GM19240 (cell line): ENCODE data around the gene PTPRG.
"Not testable (repeated sequence)": the region's sequence is repeated elsewhere in the genome, so short reads cannot be mapped to it uniquely, and the experiment has no call there.

Experiments used
- DNase-seq: peaks from one replicate; pipeline ENCODE4 v3.0.0; 2011; ENCODE audit warnings: low spot score; ENCODE audit not compliant: insufficient read length

Gene PTPRG

DNA sequence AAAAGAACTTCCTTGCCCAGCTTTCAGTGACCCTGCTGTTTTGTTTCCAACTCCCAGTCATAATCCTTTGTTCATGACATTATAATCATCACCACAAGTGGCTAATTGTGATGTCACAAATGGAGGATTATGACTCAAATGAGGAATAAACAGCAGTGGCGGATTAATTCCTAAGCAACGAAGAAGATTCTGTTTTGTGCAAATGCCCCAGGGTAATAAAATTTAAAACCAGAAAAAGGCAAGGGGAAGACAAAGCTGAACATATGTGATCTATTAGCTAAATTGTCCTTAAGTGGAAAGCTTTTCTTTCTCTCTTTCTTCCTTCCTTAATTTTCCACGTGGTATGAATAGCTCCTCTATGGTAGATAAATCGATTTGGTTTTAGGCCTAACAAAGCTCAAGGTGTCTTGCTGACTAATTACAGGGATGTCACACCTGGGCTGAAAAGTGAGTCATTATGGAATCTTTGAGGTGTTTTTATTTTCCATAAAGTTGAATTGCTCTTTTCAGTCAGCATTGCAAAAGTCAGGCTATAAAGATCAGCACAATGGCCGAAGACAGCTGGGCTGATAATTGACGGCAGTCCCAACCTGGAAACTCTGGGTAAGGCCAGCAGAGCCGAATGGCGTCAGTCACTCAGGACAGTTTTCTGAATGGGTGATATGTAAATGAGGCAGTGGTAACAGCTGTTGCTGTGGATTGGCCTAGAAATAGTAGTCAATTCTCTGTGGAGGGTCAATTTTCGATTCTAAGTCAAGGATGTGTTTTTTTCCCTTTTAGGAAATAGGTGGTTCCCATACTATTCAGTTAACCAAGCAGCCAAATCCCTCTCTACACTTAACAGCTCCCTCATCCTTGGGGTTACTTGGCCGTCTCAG, 121.5 kb downstream of the PTPRG start:
- DNase-seq, result no peak

DNA sequence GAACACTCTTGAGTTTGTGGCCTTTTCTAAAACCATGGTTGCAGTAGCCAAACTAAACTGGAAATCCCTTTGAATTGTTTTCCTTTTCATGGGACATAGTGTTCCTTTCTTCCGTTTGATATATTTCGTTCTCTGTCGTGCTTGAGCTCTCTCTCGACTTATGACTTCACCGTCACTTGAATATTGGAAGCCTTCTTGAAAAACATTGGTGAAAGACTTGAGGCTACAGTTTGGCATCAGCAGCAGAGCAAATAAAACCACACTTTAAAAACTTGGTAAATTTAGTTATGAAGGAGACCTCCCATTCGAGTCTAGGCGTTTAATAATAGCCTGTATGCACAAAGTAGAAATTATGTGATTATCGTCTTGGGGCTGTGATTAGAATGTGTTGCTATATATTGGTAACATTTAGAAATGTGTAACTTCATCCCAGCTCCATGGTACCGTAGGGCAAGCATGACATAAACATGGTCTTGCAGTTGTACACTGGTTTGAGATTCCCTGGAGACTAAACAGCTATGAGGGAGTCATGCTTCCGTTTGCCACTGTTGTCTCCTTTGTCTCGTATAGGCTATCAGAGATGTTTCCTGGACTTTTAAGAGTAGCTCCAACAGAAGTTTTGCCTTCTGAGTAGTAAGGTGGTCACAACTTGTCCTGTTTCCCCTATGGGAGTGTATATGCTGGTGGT, 122.3 kb downstream of the PTPRG start:
- DNase-seq, result no peak

DNA sequence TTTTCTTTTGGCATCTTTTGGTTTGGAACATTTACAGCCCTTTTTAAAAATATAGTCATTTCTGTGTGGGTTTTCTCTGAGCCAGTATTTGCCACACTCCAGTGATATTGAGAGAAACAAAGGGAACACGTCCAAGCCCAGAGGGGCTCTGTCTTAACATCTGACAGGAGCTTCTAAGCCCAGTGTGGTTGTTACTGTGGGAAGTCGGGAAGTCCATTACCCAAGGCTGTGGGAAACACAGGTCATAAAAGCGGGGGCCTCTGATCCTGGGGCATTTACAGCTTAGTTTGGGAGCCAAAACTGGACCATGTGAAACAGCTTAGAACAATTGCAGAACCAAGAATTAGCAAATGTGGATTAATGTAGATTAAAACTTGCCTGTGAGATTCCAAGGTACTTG, 123.0 kb downstream of the PTPRG start:
- DNase-seq, result no peak

DNA sequence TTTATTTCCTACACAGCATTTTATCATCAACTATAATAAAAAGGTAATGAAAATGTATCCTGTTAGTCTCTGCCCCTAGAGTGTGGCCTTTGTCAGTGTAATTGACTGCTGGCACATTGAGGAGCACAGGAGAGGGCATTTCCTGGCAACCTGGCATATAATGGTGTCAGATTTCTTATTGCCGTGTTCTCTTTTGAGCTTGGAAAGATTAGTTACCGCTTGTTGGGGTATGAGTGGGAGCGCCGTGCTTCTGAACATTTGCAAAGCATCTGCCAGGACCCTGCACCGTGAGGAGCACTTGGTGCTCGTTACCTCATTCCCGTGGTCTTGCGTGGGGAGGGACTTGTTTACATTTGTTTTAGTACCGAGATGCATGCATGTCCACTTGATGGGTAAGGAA, 124.4 kb downstream of the PTPRG start:
- no peak for DNase-seq

DNA sequence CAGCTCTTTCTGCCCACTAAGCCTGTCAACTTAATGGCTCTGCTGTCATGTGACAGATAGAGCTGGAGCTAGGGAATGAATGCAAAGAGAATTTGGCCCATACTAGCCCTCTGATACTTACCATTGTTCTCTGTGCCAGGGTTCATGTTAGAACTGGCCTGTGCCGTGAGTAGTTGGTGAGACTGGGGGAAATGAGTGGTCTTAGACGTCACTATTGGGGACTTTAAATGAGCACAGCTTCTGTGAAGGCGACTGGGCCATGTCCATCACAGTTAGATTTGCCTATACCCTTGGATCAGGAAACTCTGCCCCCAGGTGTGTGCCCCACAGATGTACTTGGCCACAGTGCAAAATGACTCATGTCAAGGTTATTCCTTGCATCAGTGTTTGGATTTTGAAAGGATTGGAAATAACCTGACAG, 124.9 kb downstream of the PTPRG start:
- DNase-seq, result no peak

DNA sequence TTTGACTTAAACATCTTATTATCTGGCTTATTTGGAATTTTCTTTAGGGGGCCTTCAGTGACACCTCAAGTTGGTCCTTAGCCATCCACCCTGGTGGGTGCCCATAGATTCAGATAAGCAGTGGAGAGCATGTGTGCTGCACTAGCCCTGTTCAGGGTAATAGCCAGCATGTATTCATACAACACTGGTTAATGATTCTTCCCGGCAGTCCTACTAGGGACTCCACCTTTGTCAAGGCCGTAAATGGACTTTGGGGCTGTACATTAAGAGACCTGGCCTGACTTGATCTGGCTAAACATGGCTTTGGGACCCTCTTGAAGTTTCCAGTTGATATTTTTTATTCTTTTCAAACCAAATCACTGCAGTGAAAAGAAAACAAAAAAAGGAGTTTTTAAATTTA, 125.8 kb downstream of the PTPRG start:
- no peak for DNase-seq

DNA sequence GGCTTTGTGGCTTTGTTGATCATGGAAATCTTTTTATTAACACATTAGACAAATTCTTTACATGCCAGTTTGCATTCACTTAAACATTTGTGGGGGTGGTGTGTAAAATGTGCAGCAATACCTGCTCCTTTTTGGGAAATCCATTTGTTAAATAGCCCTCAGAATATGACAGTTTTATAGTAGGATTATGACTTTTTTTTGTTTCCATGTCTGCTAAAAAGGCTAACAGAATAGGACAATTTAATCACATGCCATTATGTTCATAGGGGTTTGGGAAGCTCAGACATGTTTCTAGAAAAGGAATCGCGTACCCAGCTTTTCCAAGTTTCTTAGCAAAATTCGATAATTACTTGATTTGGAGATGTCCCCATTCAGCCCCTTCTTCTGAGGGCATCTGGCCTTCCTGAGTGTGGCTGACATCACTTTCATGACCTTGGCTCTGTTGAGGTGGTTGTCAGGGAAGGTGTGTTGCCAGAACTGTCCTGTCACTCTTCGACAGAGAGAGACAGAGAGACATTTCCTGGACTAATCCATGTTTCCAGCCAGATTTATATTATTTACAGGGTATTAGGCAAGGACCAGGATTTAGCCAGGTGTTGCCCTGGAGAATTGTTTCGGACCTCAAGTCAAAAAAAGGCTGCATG, 126.4 kb downstream of the PTPRG start:
- no peak for DNase-seq

DNA sequence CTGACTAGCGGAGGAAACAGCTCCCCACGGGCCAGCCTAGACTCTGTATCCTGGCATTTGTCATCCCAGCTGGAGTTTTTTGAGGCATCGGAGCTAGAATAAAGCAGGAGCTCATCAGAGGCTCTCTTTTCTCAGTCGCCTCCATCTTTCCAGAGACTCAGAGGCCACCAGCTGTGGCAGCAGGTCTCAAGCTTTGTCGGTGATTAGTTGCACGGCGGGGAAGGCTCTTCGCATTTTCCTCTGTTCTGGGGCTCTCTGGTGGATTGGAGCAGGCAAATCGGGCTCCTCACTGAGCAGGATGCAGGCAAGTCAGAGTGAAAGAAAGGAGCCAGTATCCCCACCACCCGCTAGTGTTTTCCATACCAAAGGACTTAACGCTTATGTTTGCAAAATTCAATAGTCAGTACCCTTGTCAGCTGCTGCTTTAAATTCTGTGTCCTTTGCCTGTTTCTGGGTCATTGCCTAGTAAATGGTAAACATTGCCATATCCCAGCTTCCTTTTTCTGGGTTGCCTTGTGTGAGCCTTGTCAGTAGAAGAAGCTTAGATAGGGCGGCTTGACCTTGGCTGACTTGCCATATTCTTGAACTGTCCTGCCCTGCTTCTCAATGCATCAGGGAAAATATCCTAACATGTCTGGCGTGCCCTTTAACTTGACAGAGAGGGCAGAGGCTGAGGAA, 127.1 kb downstream of the PTPRG start:
- DNase-seq, result no peak

DNA sequence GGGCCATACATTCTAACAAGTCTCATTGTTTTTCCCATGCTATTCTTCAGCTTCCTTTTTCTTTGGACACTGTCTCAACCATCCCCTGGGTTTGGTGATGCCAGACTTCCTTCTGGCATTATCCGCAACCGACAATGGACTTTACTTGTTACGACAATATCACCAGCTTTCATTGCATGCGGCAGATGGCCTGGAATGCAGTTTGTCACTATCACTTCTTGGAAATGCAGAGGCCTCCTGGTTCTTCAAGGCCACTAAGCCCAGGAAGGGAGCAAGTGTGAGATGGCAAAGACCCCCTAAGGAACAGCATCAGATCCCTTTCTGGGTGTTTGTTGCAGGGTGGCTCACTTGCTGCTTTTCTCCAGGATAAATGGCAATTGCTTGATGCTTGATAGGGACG, 128.6 kb downstream of the PTPRG start:
- DNase-seq, result no peak

DNA sequence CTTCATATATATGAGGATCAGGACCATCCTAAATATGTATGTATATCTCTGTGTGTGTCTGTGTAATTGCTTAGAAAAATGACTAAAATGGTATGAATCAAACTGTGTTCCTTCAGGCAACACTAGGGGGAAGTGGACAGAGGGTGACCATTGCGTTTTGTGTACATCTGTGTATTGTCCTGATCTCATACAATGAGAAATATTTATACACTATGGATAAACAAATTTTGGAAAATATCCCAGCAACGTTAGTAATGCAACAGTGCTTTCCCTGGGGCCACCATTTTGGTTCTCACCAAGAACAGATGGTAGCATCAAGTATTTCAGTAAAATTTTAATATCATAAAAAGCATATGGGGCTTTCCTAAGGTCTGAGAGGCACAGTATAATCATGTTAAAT, 130.1 kb downstream of the PTPRG start:
- no peak for DNase-seq

DNA sequence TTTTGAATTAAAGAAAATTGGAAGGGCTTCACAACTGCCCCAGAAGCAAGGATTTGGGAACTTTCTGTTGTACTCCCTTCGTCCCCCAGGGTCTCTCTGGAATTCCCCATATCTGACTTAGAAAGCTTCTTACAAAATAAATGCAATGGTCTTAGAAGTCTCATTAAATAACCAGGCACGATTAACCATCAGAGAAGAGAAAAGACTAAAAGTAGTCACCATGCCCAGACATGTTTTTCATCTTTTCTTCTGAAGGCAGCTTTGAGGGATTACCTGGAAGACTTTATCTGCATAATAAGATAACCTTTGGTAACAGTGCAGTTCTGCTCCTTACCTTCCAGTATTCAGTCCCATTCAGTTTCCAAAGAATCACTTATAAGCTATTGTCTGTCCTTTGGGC, 135.9 kb downstream of the PTPRG start:
- no peak for DNase-seq

DNA sequence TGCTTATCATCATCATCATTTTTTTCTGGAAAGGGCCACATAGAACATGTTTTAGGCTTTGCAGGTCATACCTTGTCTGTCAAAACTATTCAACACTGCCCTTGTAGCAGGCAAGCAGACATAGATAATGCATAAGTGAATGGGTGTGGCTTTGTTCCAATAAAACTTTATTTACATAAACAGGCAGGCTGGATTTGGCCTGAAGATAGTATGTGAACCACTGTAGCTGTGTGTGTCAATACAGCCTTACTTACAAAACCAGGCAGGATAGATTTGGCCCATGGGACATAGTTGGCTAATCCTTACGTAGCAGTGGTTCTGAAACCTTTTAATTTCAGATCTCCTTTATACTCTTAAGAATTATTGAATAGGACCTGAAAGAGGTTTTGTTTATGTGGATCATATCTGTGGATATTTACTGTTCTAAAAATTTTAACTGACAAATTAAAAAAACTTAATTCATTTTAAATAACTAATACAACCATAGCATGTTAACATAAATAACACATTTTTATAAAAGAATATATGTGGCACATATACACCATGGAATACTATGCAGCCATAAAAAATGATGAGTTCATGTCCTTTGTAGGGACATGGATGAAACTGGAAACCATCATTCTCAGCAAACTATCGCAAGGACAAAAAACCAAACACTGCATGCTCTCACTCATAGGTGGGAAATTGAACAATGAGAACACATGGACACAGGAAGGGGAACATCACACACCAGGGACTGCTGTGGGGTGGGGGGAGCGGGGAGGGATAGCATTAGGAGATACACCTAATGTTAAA, 137.1 kb downstream of the PTPRG start:
- DNase-seq, result not testable (repeated sequence)

DNA sequence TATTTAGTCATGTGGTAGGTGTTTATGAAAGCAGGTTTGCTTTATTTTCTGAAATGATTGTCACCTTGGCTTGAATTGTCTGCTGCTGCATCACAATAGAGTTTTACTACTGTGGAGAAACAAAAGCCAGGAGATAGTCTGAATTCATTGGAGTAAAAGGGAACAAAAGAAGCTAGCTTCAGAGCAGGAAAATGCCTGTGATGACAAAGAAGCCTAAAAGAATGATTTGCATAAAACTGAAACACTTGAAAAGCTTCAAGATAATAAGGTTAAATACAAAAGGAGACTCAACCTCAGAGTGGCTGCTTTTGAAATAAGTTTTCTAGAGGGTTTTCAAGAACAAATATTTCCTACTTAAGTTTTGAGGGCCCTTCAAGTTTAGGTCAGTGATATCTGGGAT, 138.3 kb downstream of the PTPRG start:
- no peak for DNase-seq

DNA sequence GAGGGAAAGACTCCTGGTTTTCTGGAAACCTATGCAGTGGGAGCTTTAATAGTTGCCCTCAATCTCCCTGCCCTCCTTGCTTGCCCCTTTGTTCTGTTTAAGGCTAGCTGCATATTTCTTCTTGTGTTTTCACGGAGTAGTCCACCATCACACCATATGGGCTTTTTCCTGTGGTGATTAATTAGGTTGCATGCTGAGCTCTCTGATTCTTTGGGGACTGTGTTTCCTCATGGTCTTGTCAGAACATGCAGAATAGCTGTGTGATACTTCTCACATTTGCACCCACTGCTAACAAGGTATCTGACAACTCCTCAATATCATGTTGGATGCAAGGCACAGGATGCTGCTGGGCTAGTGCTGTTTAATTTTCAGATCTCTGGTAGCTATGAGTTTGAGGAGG, 139.6 kb downstream of the PTPRG start:
- no peak for DNase-seq

DNA sequence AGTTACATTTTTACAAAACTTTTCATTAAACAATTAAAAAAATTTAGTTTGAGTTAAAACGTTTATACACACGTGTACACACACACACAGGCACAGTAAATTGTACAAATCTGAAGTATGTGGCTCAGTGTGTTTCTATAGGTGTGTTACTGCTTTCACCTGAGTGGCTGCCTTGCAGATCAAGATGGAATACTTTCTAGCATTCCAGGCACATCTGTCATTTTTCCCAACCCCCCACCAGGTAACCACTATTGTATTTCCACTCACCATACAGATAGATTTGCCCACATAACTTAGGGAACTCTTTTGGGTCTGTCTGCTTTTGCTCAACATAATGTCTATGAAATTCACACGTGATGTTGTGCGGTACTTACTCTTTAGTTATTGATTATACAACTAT, 141.1 kb downstream of the PTPRG start:
- no peak for DNase-seq

DNA sequence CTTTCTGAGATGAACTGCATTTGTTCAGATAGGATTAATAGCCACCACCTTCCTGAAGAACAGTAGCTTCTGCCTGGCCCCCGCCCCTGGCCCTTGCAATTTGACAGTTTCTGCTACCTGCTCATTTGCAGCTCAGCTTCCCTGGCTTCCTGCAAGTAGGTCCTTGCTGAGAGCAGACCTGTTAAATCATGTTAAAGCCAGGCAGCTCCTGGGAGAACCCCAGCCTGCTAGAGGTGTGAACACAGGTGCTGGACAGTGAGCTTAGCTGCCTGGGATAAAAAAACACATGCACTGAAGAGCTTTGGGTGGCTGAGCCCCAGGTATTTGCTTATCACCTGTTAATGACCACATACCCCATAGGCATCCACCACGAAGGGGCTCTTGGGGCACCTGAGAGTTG, 143.4 kb downstream of the PTPRG start:
- DNase-seq, result no peak

DNA sequence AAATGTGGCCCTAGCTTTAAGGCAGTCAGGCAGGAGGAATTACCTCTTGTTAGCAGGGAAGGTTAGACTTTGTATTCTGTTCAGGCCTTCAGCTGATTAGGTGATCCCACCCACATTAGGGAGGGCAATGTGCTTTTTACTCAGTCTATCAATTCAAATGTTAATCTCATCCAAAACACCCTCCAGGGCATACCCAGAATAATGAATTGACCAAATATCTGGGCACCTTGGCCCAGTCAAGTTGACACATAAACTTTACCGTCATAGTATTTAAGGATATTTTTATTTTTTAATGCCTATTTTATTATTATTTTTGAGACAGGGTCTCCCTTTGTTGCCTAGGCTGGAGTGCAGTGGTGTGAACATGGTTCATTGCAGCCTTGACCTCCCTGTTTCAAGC, 146.1 kb downstream of the PTPRG start:
- no peak for DNase-seq

DNA sequence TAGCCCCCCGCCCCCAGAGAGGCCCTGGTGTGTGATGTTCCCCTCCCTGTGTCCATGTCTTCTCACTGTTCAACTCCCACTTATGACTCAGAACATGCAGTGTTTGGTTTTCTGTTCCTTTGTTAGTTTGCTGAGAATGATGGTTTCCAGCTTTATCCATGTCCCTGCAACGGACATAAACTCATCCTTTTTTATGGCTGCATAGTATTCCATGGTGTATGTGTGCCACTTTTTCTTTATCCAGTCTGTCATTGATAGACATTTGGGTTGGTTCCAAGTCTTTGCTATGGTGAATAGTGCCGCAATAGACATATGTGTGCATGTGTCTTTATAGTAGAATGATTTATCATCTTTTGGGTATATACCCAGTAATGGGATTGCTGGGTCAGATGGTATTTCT, 149.5 kb downstream of the PTPRG start:
- DNase-seq, result not testable (repeated sequence)

DNA sequence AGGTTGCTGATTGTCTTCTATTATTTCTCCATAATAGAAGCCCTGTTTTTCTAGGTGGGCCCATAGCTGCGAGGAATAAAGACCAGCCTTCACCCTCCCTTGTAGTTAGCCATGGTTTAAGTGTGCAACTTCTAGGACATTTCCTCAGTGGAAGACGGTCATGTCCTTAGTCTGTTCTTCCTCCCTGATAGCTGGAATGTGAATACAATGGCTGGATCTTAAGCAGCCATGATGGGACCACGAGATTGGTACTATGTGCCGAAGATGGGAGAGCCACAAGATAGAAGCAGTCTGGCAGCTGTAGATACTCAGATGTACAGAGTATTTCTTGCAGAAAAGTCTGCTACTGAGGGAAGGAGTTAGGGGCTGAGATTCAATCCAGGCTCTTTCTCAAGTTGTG, 152.9 kb downstream of the PTPRG start:
- no peak for DNase-seq

DNA sequence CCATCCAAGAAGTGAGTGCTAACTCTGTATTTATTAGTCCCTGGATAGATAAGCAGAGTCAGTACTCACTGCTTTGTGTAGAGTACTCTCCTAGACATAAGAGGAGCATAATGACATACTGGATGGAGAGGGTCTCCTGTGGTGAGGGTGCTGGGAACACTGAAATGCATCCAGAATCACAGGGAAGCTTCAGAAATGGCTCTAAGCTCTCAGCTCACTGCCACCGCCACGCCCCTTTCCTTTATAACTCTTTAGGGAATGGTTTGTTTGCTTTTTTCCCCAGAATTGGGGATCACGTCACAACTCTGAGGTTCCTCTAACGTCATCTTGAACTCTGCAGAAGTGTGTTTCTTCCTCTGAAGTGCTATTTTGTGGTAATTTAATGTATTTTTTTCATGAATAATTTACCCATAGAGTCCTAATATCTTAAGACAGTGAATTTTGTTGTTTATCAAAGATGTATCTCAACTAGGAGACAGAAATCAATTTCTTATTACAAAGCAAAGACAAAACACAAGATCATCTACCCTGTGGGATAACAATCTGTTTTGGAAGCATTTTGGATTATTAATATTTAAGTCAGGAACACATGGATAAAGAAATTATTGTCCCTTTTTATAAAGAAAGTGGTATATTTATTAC, 154.6 kb downstream of the PTPRG start:
- DNase-seq, result no peak

DNA sequence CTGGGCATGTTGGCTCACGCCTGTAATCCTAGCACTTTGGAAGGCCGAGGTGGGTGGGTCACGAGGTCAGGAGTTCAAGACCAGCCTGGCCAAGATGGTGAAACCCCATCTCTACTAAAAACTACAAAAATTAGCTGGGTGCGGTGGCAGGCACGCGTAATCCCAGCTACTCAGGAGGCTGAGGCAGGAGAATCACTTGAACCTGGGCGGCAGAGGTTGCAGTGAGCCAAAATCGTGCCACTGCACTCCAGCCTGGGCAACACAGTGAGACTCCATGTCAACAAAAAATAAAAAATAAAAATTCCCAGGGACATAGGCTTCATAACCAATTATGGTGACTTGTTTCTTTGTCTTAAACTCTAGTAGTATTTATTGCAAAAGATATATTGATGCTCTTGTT, 155.3 kb downstream of the PTPRG start:
- DNase-seq, result not testable (repeated sequence)
